HG03575 (cell line): ENCODE measurements around the gene MS4A3.
"Not testable (repeated sequence)": the region's sequence is repeated elsewhere in the genome, so short reads cannot be mapped to it uniquely, and the experiment has no call there.

Experiments used
- ATAC-seq: cut with Tn5 transposase; IDR thresholded peaks from one replicate; pipeline ENCODE4 v1.9.1; 2021; ENCODE audit not compliant: unreplicated experiment, insufficient number of reproducible peaks, low FRiP score; ENCODE audit errors: extremely low read depth

The MS4A3 gene

GRCh38 chr11:60085909-60086308 is 29.4 kb downstream of the MS4A3 start:
- no peak for ATAC-seq

GRCh38 chr11:60087239-60087638 is 30.8 kb downstream of the MS4A3 start:
- no peak for ATAC-seq

GRCh38 chr11:60088364-60088763 is 31.9 kb downstream of the MS4A3 start, which contains the start of gene MS4A2:
TSS of gene MS4A2 (plus strand) at chr11:60088664. CDS start at chr11:60088766, 102 bp downstream.
- no peak for ATAC-seq

- no peak for ATAC-seq
Observed at GRCh38 chr11:60095477-60096120, 39.1 kb downstream of the MS4A3 start.

GRCh38 chr11:60097189-60097588 is 40.7 kb downstream of the MS4A3 start:
- ATAC-seq: no peak

GRCh38 chr11:60098508-60098907 is 42.0 kb downstream of the MS4A3 start:
- no peak for ATAC-seq

- ATAC-seq: no peak
Observed at GRCh38 chr11:60100516-60100915, 44.1 kb downstream of the MS4A3 start.

GRCh38 chr11:60101368-60101767 is 44.9 kb downstream of the MS4A3 start:
- not testable (repeated sequence) for ATAC-seq

- not testable (repeated sequence) for ATAC-seq
Observed at GRCh38 chr11:60104471-60105115, 48.1 kb downstream of the MS4A3 start.

- not testable (repeated sequence) for ATAC-seq
Observed at GRCh38 chr11:60108631-60109030, 52.2 kb downstream of the MS4A3 start.

- ATAC-seq: no peak
Observed at GRCh38 chr11:60111793-60112192, 55.3 kb downstream of the MS4A3 start.

GRCh38 chr11:60116996-60117790 is 60.7 kb downstream of the MS4A3 start:
- no peak for ATAC-seq

GRCh38 chr11:60118338-60118737 is 61.9 kb downstream of the MS4A3 start:
- ATAC-seq: no peak

- ATAC-seq: no peak
Observed at GRCh38 chr11:60119710-60120109, 63.2 kb downstream of the MS4A3 start.
